Neural cell (in vitro differentiated cells): ENCODE measurements around the gene SOX9. TPM values are rescaled to one million over a fixed set of nuclear protein-coding genes. Genes with fewer than 3 reads are reported as not detected.

Experiments used
- H2AFZ ChIP-seq: fragments of 200-600, 300-800 bp; sonication (generic), shearing (Covaris generic); 2 replicates; pipeline ENCODE4 v1.6.0; 2014; ENCODE audit warnings: low read depth, mild to moderate bottlenecking, antibody characterized with exemption, low read length, moderate library complexity
- H3F3A ChIP-seq: fragments of 200-600 bp; shearing (Covaris generic); 2 replicates; pipeline ENCODE4 v1.6.1; 2016; ENCODE audit warnings: mild to moderate bottlenecking, moderate library complexity, mixed read lengths, antibody characterized with exemption, low read length; ENCODE audit not compliant: insufficient read depth, poor library complexity, severe bottlenecking
- H3K27ac ChIP-seq: fragments of 200-600, 300-800 bp; sonication (generic), shearing (Covaris generic); 2 replicates; pipeline ENCODE4 v1.5.1; 2014; ENCODE audit warnings: mild to moderate bottlenecking, low read length, moderate library complexity
- H3K27me3 ChIP-seq: fragments of 300-800, 200-600 bp; sonication (generic), shearing (Covaris generic); 2 replicates; pipeline ENCODE4 v1.6.0; 2014; ENCODE audit warnings: mild to moderate bottlenecking, low read depth, low read length, moderate library complexity; ENCODE audit not compliant: insufficient read depth
- H3K36me3 ChIP-seq: fragments of 300-800, 200-600 bp; sonication (generic), shearing (Covaris generic); 2 replicates; pipeline ENCODE4 v1.5.1; 2014; ENCODE audit warnings: mild to moderate bottlenecking, antibody characterized with exemption, low read length, moderate library complexity; ENCODE audit not compliant: insufficient read depth
- H3K4me2 ChIP-seq: fragments of 300-800, 200-600 bp; sonication (generic), shearing (Covaris generic); 2 replicates; pipeline ENCODE4 v1.6.0; 2014; ENCODE audit warnings: mild to moderate bottlenecking, low read length
- H3K4me3 ChIP-seq: fragments of 300-800, 200-600 bp; sonication (generic), shearing (Covaris generic); 2 replicates; pipeline ENCODE4 v1.5.1; 2014; ENCODE audit warnings: mild to moderate bottlenecking, low read length, moderate library complexity
- H3K79me2 ChIP-seq: fragments of 200-600 bp; shearing (Covaris generic); replicated peaks from 2 replicates; pipeline ENCODE4 v1.6.0; 2014; ENCODE audit warnings: mild to moderate bottlenecking, low read length, moderate library complexity; ENCODE audit not compliant: insufficient read depth
- H3K9ac ChIP-seq: fragments of 300-800, 200-600 bp; sonication (generic), shearing (Covaris generic); 2 replicates; pipeline ENCODE4 v1.6.1; 2016; ENCODE audit warnings: mild to moderate bottlenecking, low read length, mixed read lengths
- H3K9me2 ChIP-seq: fragments of 200-600 bp; shearing (Covaris generic); 2 replicates; pipeline ENCODE4 v1.6.1; 2016; ENCODE audit warnings: mild to moderate bottlenecking, low read length, mixed read lengths; ENCODE audit not compliant: insufficient read depth
- H3K9me3 ChIP-seq: fragments of 200-600, 300-800 bp; sonication (generic), shearing (Covaris generic); 2 replicates; pipeline ENCODE4 v1.6.1; 2016; ENCODE audit warnings: mild to moderate bottlenecking, mixed run types, low read length, moderate library complexity, mixed read lengths
- H4K20me1 ChIP-seq: fragments of 200-600 bp; shearing (Covaris generic); 2 replicates; pipeline ENCODE4 v1.6.1; 2016; ENCODE audit warnings: mild to moderate bottlenecking, mixed run types; ENCODE audit not compliant: insufficient read depth
- EP300 ChIP-seq: fragments of 450-650 bp; conservative IDR thresholded peaks from 2 replicates; pipeline ENCODE4 v1.6.1; 2014; ENCODE audit warnings: antibody characterized with exemption, mild to moderate bottlenecking, moderate library complexity; ENCODE audit not compliant: poor library complexity, severe bottlenecking
- EZH2 ChIP-seq: fragments of 200-600, 300-800 bp; shearing (Covaris generic), sonication (generic); IDR thresholded peaks from 2 replicates; pipeline ENCODE4 v1.6.1; 2014; ENCODE audit warnings: antibody characterized with exemption, low read length, borderline replicate concordance, mild to moderate bottlenecking; ENCODE audit not compliant: insufficient read depth, poor library complexity, severe bottlenecking
- MXI1 ChIP-seq: fragments of 450-650 bp; conservative IDR thresholded peaks from 2 replicates; pipeline ENCODE4 v1.6.1; 2014; ENCODE audit warnings: antibody characterized with exemption, mild to moderate bottlenecking; ENCODE audit not compliant: poor library complexity, severe bottlenecking
- POLR2AphosphoS5 ChIP-seq: IDR thresholded peaks from 2 replicates; pipeline ENCODE4 v1.6.1; 2012
- RAD21 ChIP-seq: fragments of 450-650 bp; conservative IDR thresholded peaks from 2 replicates; pipeline ENCODE4 v1.6.1; 2014; ENCODE audit warnings: antibody characterized with exemption, mild to moderate bottlenecking, moderate library complexity
- SMC3 ChIP-seq: fragments of 450-650 bp; conservative IDR thresholded peaks from 2 replicates; pipeline ENCODE4 v1.6.1; 2014; ENCODE audit warnings: antibody characterized with exemption, mild to moderate bottlenecking, moderate library complexity; ENCODE audit not compliant: poor library complexity
- TAF1 ChIP-seq: IDR thresholded peaks from 2 replicates; pipeline ENCODE4 v1.6.1; 2012; ENCODE audit warnings: low read depth
- polyA plus RNA-seq: library from polyadenylated mRNA; depleted of rRNA; stranded (reverse); fragments of >200 nt; gene quantifications from 2 replicates; pipeline ENCODE4 v1.2.3, GENCODE V29; 2014
- TF ChIP-seq, protein P1 (sequence below): IDR thresholded peaks from 2 replicates; pipeline ENCODE4 v1.6.1; 2012; ENCODE audit warnings: borderline replicate concordance
- TF ChIP-seq, protein P2 (sequence below): fragments of 450-650 bp; IDR thresholded peaks from 2 replicates; pipeline ENCODE4 v1.5.1; 2014; ENCODE audit warnings: antibody characterized with exemption, mild to moderate bottlenecking, moderate library complexity; ENCODE audit not compliant: poor library complexity, severe bottlenecking

Gene SOX9
- polyA plus RNA-seq, 1 donor from 2014 or later, result 0.68 TPM

DNA sequence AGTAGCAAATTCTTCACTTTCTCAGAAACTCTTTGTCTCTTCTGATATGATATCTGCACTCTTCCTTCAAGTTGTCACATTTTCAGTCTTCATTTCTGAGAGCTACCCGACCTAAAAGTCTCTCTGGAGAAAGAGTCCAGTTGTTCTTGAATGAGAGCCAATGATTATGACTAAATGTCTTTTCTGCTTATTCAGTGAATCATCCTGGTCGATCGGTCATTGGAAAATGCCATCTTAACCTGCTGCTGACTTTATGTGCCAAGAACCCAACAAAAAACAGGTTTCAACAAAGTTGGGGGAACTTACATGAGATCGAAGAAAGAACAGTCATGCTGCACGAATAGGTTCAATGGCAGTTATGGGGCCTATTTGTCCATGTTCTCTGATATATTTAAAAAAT, 15.9 kb downstream of the SOX9 start:
- Histone ChIP-seq H3K27ac (no peak overlapping the region), H3K9ac (no peak overlapping the region), H2AFZ (no peak overlapping the region), H3K9me2 (no peaks in the 10 kb centered on the region), H3K36me3 (no peaks in the 10 kb centered on the region), H3K4me3 (no peak overlapping the region), H3K27me3 (no peaks in the 10 kb centered on the region), H3K79me2 (no peaks in the 10 kb centered on the region), H3K4me2 (no peak overlapping the region), H3K9me3 (no peaks in the 10 kb centered on the region), H4K20me1 (no peaks in the 10 kb centered on the region), H3F3A (no peaks in the 10 kb centered on the region)
- TF ChIP-seq POLR2AphosphoS5, result no peak
- no peak for TF ChIP-seq TAF1
- TF ChIP-seq, protein P1, sequence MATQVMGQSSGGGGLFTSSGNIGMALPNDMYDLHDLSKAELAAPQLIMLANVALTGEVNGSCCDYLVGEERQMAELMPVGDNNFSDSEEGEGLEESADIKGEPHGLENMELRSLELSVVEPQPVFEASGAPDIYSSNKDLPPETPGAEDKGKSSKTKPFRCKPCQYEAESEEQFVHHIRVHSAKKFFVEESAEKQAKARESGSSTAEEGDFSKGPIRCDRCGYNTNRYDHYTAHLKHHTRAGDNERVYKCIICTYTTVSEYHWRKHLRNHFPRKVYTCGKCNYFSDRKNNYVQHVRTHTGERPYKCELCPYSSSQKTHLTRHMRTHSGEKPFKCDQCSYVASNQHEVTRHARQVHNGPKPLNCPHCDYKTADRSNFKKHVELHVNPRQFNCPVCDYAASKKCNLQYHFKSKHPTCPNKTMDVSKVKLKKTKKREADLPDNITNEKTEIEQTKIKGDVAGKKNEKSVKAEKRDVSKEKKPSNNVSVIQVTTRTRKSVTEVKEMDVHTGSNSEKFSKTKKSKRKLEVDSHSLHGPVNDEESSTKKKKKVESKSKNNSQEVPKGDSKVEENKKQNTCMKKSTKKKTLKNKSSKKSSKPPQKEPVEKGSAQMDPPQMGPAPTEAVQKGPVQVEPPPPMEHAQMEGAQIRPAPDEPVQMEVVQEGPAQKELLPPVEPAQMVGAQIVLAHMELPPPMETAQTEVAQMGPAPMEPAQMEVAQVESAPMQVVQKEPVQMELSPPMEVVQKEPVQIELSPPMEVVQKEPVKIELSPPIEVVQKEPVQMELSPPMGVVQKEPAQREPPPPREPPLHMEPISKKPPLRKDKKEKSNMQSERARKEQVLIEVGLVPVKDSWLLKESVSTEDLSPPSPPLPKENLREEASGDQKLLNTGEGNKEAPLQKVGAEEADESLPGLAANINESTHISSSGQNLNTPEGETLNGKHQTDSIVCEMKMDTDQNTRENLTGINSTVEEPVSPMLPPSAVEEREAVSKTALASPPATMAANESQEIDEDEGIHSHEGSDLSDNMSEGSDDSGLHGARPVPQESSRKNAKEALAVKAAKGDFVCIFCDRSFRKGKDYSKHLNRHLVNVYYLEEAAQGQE, result no peak
- no peak for TF ChIP-seq MXI1
- TF ChIP-seq EP300, result no peak
- TF ChIP-seq RAD21, result no peak
- TF ChIP-seq EZH2, result no peak
- TF ChIP-seq, protein P2, sequence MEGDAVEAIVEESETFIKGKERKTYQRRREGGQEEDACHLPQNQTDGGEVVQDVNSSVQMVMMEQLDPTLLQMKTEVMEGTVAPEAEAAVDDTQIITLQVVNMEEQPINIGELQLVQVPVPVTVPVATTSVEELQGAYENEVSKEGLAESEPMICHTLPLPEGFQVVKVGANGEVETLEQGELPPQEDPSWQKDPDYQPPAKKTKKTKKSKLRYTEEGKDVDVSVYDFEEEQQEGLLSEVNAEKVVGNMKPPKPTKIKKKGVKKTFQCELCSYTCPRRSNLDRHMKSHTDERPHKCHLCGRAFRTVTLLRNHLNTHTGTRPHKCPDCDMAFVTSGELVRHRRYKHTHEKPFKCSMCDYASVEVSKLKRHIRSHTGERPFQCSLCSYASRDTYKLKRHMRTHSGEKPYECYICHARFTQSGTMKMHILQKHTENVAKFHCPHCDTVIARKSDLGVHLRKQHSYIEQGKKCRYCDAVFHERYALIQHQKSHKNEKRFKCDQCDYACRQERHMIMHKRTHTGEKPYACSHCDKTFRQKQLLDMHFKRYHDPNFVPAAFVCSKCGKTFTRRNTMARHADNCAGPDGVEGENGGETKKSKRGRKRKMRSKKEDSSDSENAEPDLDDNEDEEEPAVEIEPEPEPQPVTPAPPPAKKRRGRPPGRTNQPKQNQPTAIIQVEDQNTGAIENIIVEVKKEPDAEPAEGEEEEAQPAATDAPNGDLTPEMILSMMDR, result no peak
- TF ChIP-seq SMC3, result no peak

DNA sequence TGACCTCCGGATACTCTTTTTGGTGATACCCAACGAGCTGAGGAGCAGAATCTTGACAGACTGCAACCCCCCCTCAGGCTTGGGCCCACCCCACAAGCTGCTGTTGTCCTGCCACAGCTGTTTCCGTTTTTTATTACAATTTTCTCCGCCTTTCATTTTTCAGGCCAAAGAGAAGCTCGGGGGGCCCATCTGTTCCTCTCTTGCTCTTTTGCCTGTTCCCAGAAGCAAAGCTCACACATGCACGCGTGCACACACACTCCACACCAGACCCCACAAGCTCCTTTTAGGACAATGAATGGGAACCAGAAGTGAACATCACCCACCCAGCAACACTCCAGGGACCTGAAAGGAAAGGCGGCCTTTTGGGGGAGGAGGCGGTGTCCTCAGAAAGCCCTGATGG, 16.3 kb downstream of the SOX9 start:
- H2AFZ ChIP-seq, result no peak overlapping the region
- H3K79me2 ChIP-seq, result no peaks in the 10 kb centered on the region
- no peaks in the 10 kb centered on the region for H3F3A ChIP-seq
- no peak for TF ChIP-seq TAF1
- TF ChIP-seq POLR2AphosphoS5, result no peak
- TF ChIP-seq, protein P1, result no peak
- no peak for TF ChIP-seq EP300
- TF ChIP-seq, protein P2, result no peak
- TF ChIP-seq RAD21, result no peak
- no peak for TF ChIP-seq SMC3
- no peak for TF ChIP-seq MXI1
- TF ChIP-seq EZH2, result no peak
- H3K9ac ChIP-seq, result no peak overlapping the region
- no peaks in the 10 kb centered on the region for H3K36me3 ChIP-seq
- no peaks in the 10 kb centered on the region for H3K9me3 ChIP-seq
- no peak overlapping the region for H3K4me3 ChIP-seq
- H3K9me2 ChIP-seq, result no peaks in the 10 kb centered on the region
- H3K4me2 ChIP-seq, result no peak overlapping the region
- no peaks in the 10 kb centered on the region for H4K20me1 ChIP-seq
- no peaks in the 10 kb centered on the region for H3K27me3 ChIP-seq
- no peak overlapping the region for H3K27ac ChIP-seq
